A673 (cell line): ENCODE measurements around the gene CHCHD3. TPM values are rescaled to one million over a fixed set of nuclear protein-coding genes. Genes with fewer than 3 reads are reported as not detected.

ENCODE experiments used
- BruUV-seq: library from RNA; stranded (reverse); fragments of 400-500 nt; replicated peaks from 2 replicates; lab custom pipeline; 2021; lab: Mats Ljungman, UMichigan
- CTCF ChIA-PET: fragments of 300-600 bp; sonication (Branson Sonifier 250); formaldehyde crosslinking; loops from one replicate; lab custom pipeline; 2022; ENCODE audit warnings: antibody characterized with exemption; lab: Charles Lee
- POLR2A ChIA-PET: fragments of 300-600 bp; sonication (Branson Sonifier 250); formaldehyde crosslinking; loops from one replicate; lab custom pipeline; 2022; ENCODE audit warnings: antibody characterized with exemption; ENCODE audit not compliant: low non-redundant PET; lab: Charles Lee
- DNase-seq: peaks from one replicate; pipeline ENCODE4 v3.0.0-alpha.2; 2015; ENCODE audit warnings: low spot score
- H3K27ac ChIP-seq: fragments of 200-600 bp; sonication (generic); 2 replicates; pipeline ENCODE4 v1.5.1; 2016; ENCODE audit warnings: mixed run types, low read depth, mild to moderate bottlenecking, mixed read lengths, antibody characterized with exemption, low read length; ENCODE audit not compliant: poor library complexity, severe bottlenecking
- H3K27me3 ChIP-seq: fragments of 200-600 bp; sonication (generic); replicated peaks from 2 replicates; pipeline ENCODE4 v1.6.1; 2017; ENCODE audit warnings: mixed run types, low read depth, mild to moderate bottlenecking, mixed read lengths, antibody characterized with exemption, low read length; ENCODE audit not compliant: insufficient read depth, poor library complexity
- H3K36me3 ChIP-seq: fragments of 200-600 bp; sonication (generic); 2 replicates; pipeline ENCODE4 v1.6.1; 2016; ENCODE audit warnings: mixed run types, mild to moderate bottlenecking, mixed read lengths, antibody characterized with exemption, low read length; ENCODE audit not compliant: insufficient read depth, poor library complexity, severe bottlenecking
- H3K4me1 ChIP-seq: fragments of 200-600 bp; sonication (generic); 2 replicates; pipeline ENCODE4 v1.6.1; 2017; ENCODE audit warnings: mixed run types, mild to moderate bottlenecking, mixed read lengths, antibody characterized with exemption, low read length; ENCODE audit not compliant: insufficient read depth, poor library complexity, severe bottlenecking
- H3K4me3 ChIP-seq: fragments of 200-600 bp; sonication (generic); 2 replicates; pipeline ENCODE4 v1.5.1; 2016; ENCODE audit warnings: low read depth, mixed run types, mild to moderate bottlenecking, mixed read lengths, low read length; ENCODE audit not compliant: poor library complexity, severe bottlenecking
- H3K9me3 ChIP-seq: fragments of 200-600 bp; sonication (generic); 2 replicates; pipeline ENCODE4 v1.6.1; 2016; ENCODE audit warnings: mixed run types, low read depth, mild to moderate bottlenecking, mixed read lengths, antibody characterized with exemption, low read length; ENCODE audit not compliant: poor library complexity, severe bottlenecking
- EZH2 ChIP-seq: fragments of 200-600 bp; sonication (generic); IDR thresholded peaks from 2 replicates; pipeline ENCODE4 v1.6.1; 2017; ENCODE audit warnings: borderline replicate concordance, low read depth, mild to moderate bottlenecking, mixed read lengths, antibody characterized with exemption, low read length; ENCODE audit not compliant: poor library complexity, severe bottlenecking
- intact Hi-C: fragments of 100-400 bp; cut with micrococcal nuclease; formaldehyde crosslinking; loops from one replicate; pipeline ENCODE4 v1.10.0; 2022; ENCODE audit not compliant: unreplicated experiment
- total RNA-seq: library from RNA; stranded (reverse); gene quantifications from 2 replicates; pipeline ENCODE4 v1.2.3, GENCODE V29; 2021
- TF ChIP-seq, protein P1 (sequence below): fragments of 300-800, 200-600 bp; sonication (generic); conservative IDR thresholded peaks from 2 replicates; pipeline ENCODE4 v1.5.1; 2017; ENCODE audit warnings: low read depth, mild to moderate bottlenecking, antibody characterized with exemption, low read length, moderate library complexity, mixed read lengths

CHCHD3 gene
- total RNA-seq, 1 experiment from 2014 or later: 128 TPM

DNA sequence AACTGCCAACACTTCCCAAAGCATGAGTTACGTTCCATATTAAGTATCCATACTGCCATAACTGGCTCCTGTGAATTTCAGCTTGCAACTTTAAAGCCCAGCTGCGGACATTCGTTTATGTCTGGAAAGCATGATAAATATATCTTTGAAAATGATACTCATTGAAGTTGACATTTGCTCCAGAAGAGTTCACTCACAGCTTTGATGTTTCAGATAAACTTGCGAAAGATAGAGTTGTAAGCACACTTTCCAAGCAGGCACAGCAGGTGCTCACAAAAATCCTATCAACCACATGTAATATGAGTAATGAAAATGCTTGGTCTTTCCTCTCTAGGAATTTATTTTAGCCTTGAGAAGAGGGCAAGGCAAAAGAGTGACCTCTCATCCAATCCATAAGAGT, 4.5 kb downstream of the CHCHD3 start:
- H3K9me3 ChIP-seq: no peaks in the 10 kb centered on the region
- TF ChIP-seq EZH2: no peak
- TF ChIP-seq, protein P1, sequence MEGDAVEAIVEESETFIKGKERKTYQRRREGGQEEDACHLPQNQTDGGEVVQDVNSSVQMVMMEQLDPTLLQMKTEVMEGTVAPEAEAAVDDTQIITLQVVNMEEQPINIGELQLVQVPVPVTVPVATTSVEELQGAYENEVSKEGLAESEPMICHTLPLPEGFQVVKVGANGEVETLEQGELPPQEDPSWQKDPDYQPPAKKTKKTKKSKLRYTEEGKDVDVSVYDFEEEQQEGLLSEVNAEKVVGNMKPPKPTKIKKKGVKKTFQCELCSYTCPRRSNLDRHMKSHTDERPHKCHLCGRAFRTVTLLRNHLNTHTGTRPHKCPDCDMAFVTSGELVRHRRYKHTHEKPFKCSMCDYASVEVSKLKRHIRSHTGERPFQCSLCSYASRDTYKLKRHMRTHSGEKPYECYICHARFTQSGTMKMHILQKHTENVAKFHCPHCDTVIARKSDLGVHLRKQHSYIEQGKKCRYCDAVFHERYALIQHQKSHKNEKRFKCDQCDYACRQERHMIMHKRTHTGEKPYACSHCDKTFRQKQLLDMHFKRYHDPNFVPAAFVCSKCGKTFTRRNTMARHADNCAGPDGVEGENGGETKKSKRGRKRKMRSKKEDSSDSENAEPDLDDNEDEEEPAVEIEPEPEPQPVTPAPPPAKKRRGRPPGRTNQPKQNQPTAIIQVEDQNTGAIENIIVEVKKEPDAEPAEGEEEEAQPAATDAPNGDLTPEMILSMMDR: no peak
- no peaks in the 10 kb centered on the region for H3K27me3 ChIP-seq
- H3K4me1 ChIP-seq: peaks cover 4% of the 10 kb centered on the region
- ChIA-PET CTCF (no interaction called here), POLR2A (no interaction called here)
- H3K27ac ChIP-seq: no peak overlapping the region
- no TSS peak for BruUV-seq
- intact Hi-C loops: no loop called here
- no peak overlapping the region for H3K4me3 ChIP-seq
- no peak for DNase-seq
- H3K36me3 ChIP-seq: peaks cover 4% of the 10 kb centered on the region

DNA sequence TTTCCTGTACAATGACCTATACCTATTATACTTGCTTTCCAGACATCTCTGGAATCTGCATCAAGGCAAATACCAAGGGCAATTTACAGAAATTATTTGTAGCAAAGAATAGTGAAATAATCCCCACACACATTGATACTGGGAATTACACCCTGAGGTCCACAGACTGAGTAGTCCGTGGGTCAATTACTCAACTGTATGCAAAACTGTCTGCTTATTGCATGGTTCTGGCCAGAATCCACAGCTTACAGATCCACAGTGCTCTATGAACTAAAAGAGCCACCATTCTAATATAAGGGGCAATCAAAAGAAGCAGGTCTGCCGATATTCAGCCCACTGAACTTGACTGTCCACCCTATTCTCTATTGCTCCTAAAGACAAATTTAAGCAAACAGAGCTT, 5.7 kb downstream of the CHCHD3 start:
- Histone ChIP-seq H3K4me1 (peaks cover 4% of the 10 kb centered on the region), H3K4me3 (no peak overlapping the region), H3K27ac (no peak overlapping the region), H3K27me3 (no peaks in the 10 kb centered on the region), H3K9me3 (no peaks in the 10 kb centered on the region), H3K36me3 (peaks cover 4% of the 10 kb centered on the region)
- intact Hi-C loops: no loop called here
- no TSS peak for BruUV-seq
- CTCF ChIA-PET: no interaction called here
- POLR2A ChIA-PET: no interaction called here
- DNase-seq: no peak
- no peak for TF ChIP-seq EZH2
- TF ChIP-seq, protein P1: no peak

DNA sequence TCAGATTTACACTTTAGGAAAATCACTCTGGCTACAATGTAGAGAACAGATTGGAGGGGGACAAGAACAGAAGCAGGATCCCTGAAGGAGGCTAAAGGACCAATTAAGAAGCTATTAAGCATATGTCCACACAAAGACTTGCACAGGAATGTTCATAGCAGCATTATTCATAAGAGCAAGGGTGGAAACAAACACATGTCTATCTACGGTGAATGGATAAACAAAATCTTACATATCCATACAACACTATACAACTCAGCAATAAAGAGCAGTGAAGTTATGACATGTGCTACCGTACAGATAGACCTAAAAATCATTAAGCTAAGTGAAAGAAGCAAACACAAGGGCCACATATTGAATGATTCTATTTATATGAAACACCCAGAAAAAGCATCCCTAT, 10.4 kb downstream of the CHCHD3 start:
- no peak overlapping the region for H3K4me3 ChIP-seq
- no peak for TF ChIP-seq EZH2
- TF ChIP-seq, protein P1: no peak

More for the DNA sequence above, 10.4 kb downstream of the CHCHD3 start:
- no peaks in the 10 kb centered on the region for H3K9me3 ChIP-seq
- intact Hi-C loops: no loop called here
- ChIA-PET POLR2A (no interaction called here), CTCF (no interaction called here)
- peaks cover 4% of the 10 kb centered on the region for H3K36me3 ChIP-seq
- H3K27ac ChIP-seq: no peak overlapping the region
- no peaks in the 10 kb centered on the region for H3K4me1 ChIP-seq
- H3K27me3 ChIP-seq: no peaks in the 10 kb centered on the region
- no peak for DNase-seq
- BruUV-seq: no TSS peak
